ENCODE results near the gene SLC12A4. TPM values are rescaled to one million over a fixed set of nuclear protein-coding genes. Genes with fewer than 3 reads are reported as not detected.
"Not testable (repeated sequence)": the region's sequence is repeated elsewhere in the genome, so short reads cannot be mapped to it uniquely, and the experiment has no call there.

The SLC12A4 gene
- total and polyA plus RNA-seq, 4 donors: 32.9 to 103 (median 65.9) TPM

- WGBS, 2 donors: 70 to 72% methylated on average over 5 of the region's 5 CpGs
- H3K9ac ChIP-seq (ENCODE audit: insufficient read depth in 1 of 2, low read length in 2 of 2): no peak overlapping the region
- H3K27ac ChIP-seq (ENCODE audit: low read depth in 1 of 2, low read length in 1 of 2): no peak overlapping the region
- ATAC-seq (ENCODE audit: insufficient read depth, low FRiP score) (no peak), DNase-seq (no peak)
- no peak overlapping the region for H3K4me3 ChIP-seq
- no peaks in the 10 kb centered on the region for H3K4me1 ChIP-seq (ENCODE audit: control insufficient read depth in 5 of 5, insufficient read depth in 5 of 5, low read length in 5 of 5)
- TF ChIP-seq CTCF (IDR thresholded peaks at IDR 0.05; ENCODE audit: control extremely low read depth, extremely low read depth): no peak
- H3K27me3 ChIP-seq (ENCODE audit: control insufficient read depth in 3 of 3, insufficient read depth in 3 of 3, low read length in 2 of 3): no peaks in the 10 kb centered on the region
- H3K36me3 ChIP-seq (ENCODE audit: control insufficient read depth in 4 of 4, insufficient read depth in 4 of 4, low read length in 4 of 4): no peaks in the 10 kb centered on the region
- H3K9me3 ChIP-seq (ENCODE audit: control insufficient read depth in 4 of 4, insufficient read depth in 3 of 4, low read length in 3 of 4): no peaks in the 10 kb centered on the region
Measured at GRCh38 chr16:67977005-67977404, 8.6 kb upstream of the SLC12A4 start.

- no peak overlapping the region for H3K9ac ChIP-seq (ENCODE audit: insufficient read depth in 1 of 2, low read length in 2 of 2)
- TF ChIP-seq CTCF (IDR thresholded peaks at IDR 0.05; ENCODE audit: control extremely low read depth, extremely low read depth): no peak
- 96 to 98% methylated on average over 2 of the region's 2 CpGs for WGBS, 2 donors
Measured at GRCh38 chr16:67976205-67976604, 7.8 kb upstream of the SLC12A4 start.

GRCh38 chr16:67975321-67976105, 7.1 kb upstream of the SLC12A4 start:
- DNase-seq (no peak), ATAC-seq (ENCODE audit: insufficient read depth, low FRiP score) (no peak)
- Histone ChIP-seq H3K9ac (ENCODE audit: insufficient read depth in 1 of 2, low read length in 2 of 2) (no peak overlapping the region), H3K4me3 (no peak overlapping the region), H3K27ac (ENCODE audit: low read depth in 1 of 2, low read length in 1 of 2) (no peak overlapping the region), H3K36me3 (ENCODE audit: control insufficient read depth in 4 of 4, insufficient read depth in 4 of 4, low read length in 4 of 4) (no peaks in the 10 kb centered on the region), H3K9me3 (ENCODE audit: control insufficient read depth in 4 of 4, insufficient read depth in 3 of 4, low read length in 3 of 4) (no peaks in the 10 kb centered on the region), H3K4me1 (ENCODE audit: control insufficient read depth in 5 of 5, insufficient read depth in 5 of 5, low read length in 5 of 5) (no peaks in the 10 kb centered on the region), H3K27me3 (ENCODE audit: control insufficient read depth in 3 of 3, insufficient read depth in 3 of 3, low read length in 2 of 3) (no peaks in the 10 kb centered on the region)
- WGBS, 2 donors: 71 to 84% methylated on average over 14 of the region's 14 CpGs
- no peak for TF ChIP-seq CTCF (IDR thresholded peaks at IDR 0.05; ENCODE audit: control extremely low read depth, extremely low read depth)

More at GRCh38 chr16:67976205-67976604, 7.8 kb upstream of the SLC12A4 start:
- ATAC-seq (ENCODE audit: insufficient read depth, low FRiP score) (no peak), DNase-seq (no peak)
- Histone ChIP-seq H3K4me1 (ENCODE audit: control insufficient read depth in 5 of 5, insufficient read depth in 5 of 5, low read length in 5 of 5) (no peaks in the 10 kb centered on the region), H3K36me3 (ENCODE audit: control insufficient read depth in 4 of 4, insufficient read depth in 4 of 4, low read length in 4 of 4) (no peaks in the 10 kb centered on the region), H3K27ac (ENCODE audit: low read depth in 1 of 2, low read length in 1 of 2) (no peak overlapping the region), H3K27me3 (ENCODE audit: control insufficient read depth in 3 of 3, insufficient read depth in 3 of 3, low read length in 2 of 3) (no peaks in the 10 kb centered on the region), H3K4me3 (no peak overlapping the region), H3K9me3 (ENCODE audit: control insufficient read depth in 4 of 4, insufficient read depth in 3 of 4, low read length in 3 of 4) (no peaks in the 10 kb centered on the region)

GRCh38 chr16:67972285-67972684, 3.8 kb upstream of the SLC12A4 start:
- not testable (repeated sequence) for H3K36me3 ChIP-seq (ENCODE audit: control insufficient read depth in 4 of 4, insufficient read depth in 4 of 4, low read length in 4 of 4); H3K9me3 ChIP-seq (ENCODE audit: control insufficient read depth in 4 of 4, insufficient read depth in 3 of 4, low read length in 3 of 4); ATAC-seq (ENCODE audit: insufficient read depth, low FRiP score); H3K4me3 ChIP-seq; DNase-seq; H3K27ac ChIP-seq (ENCODE audit: low read depth in 1 of 2, low read length in 1 of 2); H3K27me3 ChIP-seq (ENCODE audit: control insufficient read depth in 3 of 3, insufficient read depth in 3 of 3, low read length in 2 of 3); H3K9ac ChIP-seq (ENCODE audit: insufficient read depth in 1 of 2, low read length in 2 of 2)
- 94 to 95% methylated on average over 7 of the region's 7 CpGs for WGBS, 2 donors
- peaks cover 0 to 12% (median under 1%) of the 10 kb centered on the region in 5 donors for H3K4me1 ChIP-seq (ENCODE audit: control insufficient read depth in 5 of 5, insufficient read depth in 5 of 5, low read length in 5 of 5)

All from lung (tissue), 12 donors.